GM18505 (cell line): Measurements from ENCODE around the gene RIMS4.

Experiments
- ATAC-seq: cut with Tn5 transposase; IDR thresholded peaks from one replicate; pipeline ENCODE4 v1.9.1; 2021; ENCODE audit not compliant: unreplicated experiment
- POLR2A ChIP-seq: IDR thresholded peaks from 4 replicates; pipeline ENCODE4 v1.6.1; 2011; ENCODE audit warnings: borderline replicate concordance; ENCODE audit not compliant: insufficient read depth, insufficient read length; ENCODE audit errors: extremely low read depth

The RIMS4 gene

DNA sequence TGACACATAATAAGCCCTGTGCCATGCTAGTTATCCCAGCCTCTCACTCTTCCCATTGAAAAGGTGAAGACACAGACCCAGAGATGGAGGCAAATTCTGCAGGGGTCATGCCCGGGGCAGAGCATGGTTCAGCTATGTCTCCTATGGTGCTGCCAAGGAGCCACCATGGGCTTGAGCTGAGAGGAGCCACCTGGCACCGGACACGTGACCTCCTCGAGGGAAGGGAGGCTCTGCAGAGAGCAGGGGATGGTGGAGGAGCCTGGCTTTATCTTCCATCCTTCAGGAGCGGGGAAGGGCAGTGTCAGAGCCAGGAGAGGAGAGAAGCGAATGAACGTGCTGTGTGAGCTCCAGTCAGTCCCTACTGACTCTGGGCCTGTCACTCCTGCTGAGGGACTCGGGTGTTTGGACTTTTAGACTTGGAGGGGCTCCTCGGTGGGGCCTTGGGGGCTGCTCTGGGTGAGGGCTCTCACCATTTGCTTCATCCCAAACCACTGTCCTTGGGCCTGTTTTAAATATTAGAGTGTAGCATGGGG lies 106.3 kb downstream of the RIMS4 start:
- no peak for TF ChIP-seq POLR2A
- no peak for ATAC-seq

DNA sequence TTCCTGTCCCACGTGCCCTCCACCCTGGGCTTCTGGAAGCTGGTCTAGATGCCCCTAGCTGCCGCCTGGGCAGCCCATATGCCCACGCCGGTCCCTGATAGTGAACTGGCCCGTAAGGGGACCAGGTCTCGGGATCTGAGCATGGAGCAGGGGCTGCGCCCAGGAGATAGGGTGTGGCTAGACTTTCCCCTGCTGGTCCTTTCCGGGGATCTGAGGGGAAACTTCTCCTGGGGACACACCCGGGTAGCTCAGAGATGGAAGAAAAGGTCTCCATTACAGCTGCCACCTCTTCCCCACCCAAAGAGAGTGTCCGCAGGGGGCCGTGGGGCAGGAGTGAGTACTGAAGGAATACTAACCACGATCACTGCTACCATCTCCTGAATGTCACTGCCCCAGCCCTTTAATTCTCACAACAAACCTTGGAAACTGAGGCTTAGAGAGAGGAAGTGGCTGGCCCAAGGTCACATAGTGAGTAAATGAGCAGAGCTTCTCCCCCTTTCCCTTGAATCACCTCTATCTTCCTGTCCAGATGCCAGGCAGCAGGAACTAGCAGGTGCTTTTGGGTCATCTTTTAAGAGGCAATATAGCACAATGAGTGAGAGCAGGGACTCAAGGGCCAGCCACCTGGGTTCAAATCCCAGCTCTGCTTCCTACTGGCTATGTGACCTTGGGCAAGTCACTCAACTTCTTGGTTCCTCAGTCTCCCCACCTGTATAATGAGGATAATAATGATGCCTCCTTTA lies 107.0 kb downstream of the RIMS4 start:
- no peak for TF ChIP-seq POLR2A
- no peak for ATAC-seq

DNA sequence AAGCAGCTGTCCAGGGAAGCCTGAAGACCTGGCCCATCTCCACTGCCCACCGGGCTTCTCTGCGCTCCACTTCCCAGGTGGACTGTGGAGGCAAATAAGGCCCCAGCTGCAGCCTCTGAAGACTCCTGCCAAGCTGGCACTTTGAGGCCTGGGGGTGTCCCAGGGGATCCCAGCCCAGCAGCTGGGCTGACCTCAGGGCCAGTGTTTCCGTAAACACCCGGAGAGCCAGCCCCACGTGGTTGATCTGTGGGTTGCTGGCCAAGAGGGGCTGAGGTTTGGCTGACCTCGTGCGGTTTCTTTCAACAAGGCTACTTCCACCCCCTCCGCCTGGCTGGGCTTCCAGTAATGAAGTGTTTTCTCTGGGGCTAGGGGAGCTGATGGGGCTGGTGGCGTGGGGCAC lies 107.6 kb downstream of the RIMS4 start:
- ATAC-seq = no peak
- TF ChIP-seq POLR2A = no peak

DNA sequence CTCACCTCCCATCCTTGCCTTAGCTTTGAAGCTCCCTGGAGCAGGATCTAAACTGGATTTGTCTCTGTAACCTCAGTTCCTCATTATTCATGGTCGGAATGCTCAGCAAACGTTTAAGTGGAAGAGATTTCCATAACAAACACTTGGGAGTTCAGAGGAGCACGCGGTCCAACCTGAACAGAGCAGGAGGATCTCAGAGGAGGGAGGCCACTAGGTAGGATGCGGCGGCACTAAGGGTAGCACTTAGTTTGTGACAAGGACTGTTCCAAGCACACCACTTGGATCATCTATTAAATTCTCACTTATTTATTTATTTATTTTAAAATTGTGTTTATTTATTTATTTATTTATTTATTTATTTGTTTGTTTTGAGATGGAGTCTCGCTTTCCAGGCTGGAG lies 108.5 kb downstream of the RIMS4 start:
- ATAC-seq = no peak
- no peak for TF ChIP-seq POLR2A
